DLD1 (cell line): ENCODE data around the gene TLE4.

Experiments used
- in situ Hi-C: cut with HindIII; loops from 2 replicates; pipeline ENCODE4 v1.10.0; 2017; ENCODE audit warnings: low sequenced_read_pairs

Gene TLE4

GRCh38 chr9:79765466-79765865 is 193.7 kb downstream of the TLE4 start:
- in situ Hi-C loops: no loop called here

GRCh38 chr9:79766091-79766490 is 194.3 kb downstream of the TLE4 start:
- in situ Hi-C loops: no loop called here

- in situ Hi-C loops: no loop called here
These were observed 196.4 kb downstream of the TLE4 start for GRCh38 chr9:79768194-79768593.

- in situ Hi-C loops: no loop called here
These were observed 197.9 kb downstream of the TLE4 start for GRCh38 chr9:79769476-79770275.

GRCh38 chr9:79774356-79774755 is 202.6 kb downstream of the TLE4 start:
- in situ Hi-C loops: no loop called here
